ENCODE results near the gene CHMP4A. TPM values are rescaled to one million over a fixed set of nuclear protein-coding genes. Genes with fewer than 3 reads are reported as not detected.

The CHMP4A gene
- total RNA-seq, 1 donor from 2014 or later: 32.2 TPM

GRCh38 chr14:24188251-24189058, 24.8 kb downstream of the CHMP4A start, which contains the start of gene IPO4:
Gene IPO4, minus strand, starts transcription at chr14:24188816. Its CDS starts 29 bp downstream, at chr14:24188787.
- Histone ChIP-seq H3K4me2 (ENCODE audit: low read length) (peak within 1 kb of the TSS; percentile 96), H3K36me3 (ENCODE audit: insufficient read depth, low read length) (peaks cover 35% of the 10 kb centered on the region), H3K4me1 (ENCODE audit: insufficient read depth, low read length) (peaks cover 14% of the 10 kb centered on the region), H3K27ac (ENCODE audit: low read depth, low read length) (peak within 1 kb of the TSS; percentile 64), H3K4me3 (ENCODE audit: insufficient read depth, low read depth, low read length) (peak within 1 kb of the TSS; percentile 83), H3K27me3 (ENCODE audit: insufficient read depth, low read length) (no peaks in the 10 kb centered on the region), H2AFZ (ENCODE audit: low read depth, low read length) (peak within 1 kb of the TSS; percentile 43), H3K79me2 (ENCODE audit: insufficient read depth, low read length) (peaks cover 52% of the 10 kb centered on the region), H4K20me1 (ENCODE audit: insufficient read depth, low read length) (peaks cover 25% of the 10 kb centered on the region), H3K9ac (ENCODE audit: low read length) (peak within 1 kb of the TSS; percentile 83), H3K9me3 (ENCODE audit: insufficient read depth, low read depth, low read length) (no peaks in the 10 kb centered on the region)
- H3K9me3 Mint-ChIP-seq (ENCODE audit: unreplicated experiment): no peaks in the 10 kb centered on the region
- DNase-seq (ENCODE audit: low read depth) (peak; percentile 97), FAIRE-seq (no peak)
- H3K36me3 Mint-ChIP-seq (ENCODE audit: low read depth, unreplicated experiment): peaks cover 16% of the 10 kb centered on the region
- H3K27ac Mint-ChIP-seq (ENCODE audit: unreplicated experiment): peak within 1 kb of the TSS; percentile 72
- H3K27me3 Mint-ChIP-seq (ENCODE audit: low read depth, unreplicated experiment): no peaks in the 10 kb centered on the region
- H3K4me3 Mint-ChIP-seq (ENCODE audit: unreplicated experiment): peak within 1 kb of the TSS; percentile 91
- peaks cover 15% of the 10 kb centered on the region for H3K4me1 Mint-ChIP-seq (ENCODE audit: low read depth, unreplicated experiment)
- TF ChIP-seq EZH2 (IDR thresholded peaks at IDR 0.05; ENCODE audit: insufficient read depth, low read length) (no peak), CTCF (IDR thresholded peaks at IDR 0.05; ENCODE audit: insufficient read depth, low read depth, low read length) (no peak)

- TF ChIP-seq CTCF (IDR thresholded peaks at IDR 0.05; ENCODE audit: insufficient read depth, low read depth, low read length) (no peak), EZH2 (IDR thresholded peaks at IDR 0.05; ENCODE audit: insufficient read depth, low read length) (no peak)
- Mint-ChIP-seq H3K36me3 (ENCODE audit: low read depth, unreplicated experiment) (peaks cover 11% of the 10 kb centered on the region), H3K9me3 (ENCODE audit: unreplicated experiment) (no peaks in the 10 kb centered on the region)
Measured at GRCh38 chr14:24187539-24187915, 25.8 kb downstream of the CHMP4A start.

More at GRCh38 chr14:24187539-24187915, 25.8 kb downstream of the CHMP4A start:
- no peak for FAIRE-seq
- H3K4me3 Mint-ChIP-seq (ENCODE audit: unreplicated experiment): peak overlapping the region; percentile 91
- no peak for DNase-seq (ENCODE audit: low read depth)
- Histone ChIP-seq H3K79me2 (ENCODE audit: insufficient read depth, low read length) (peaks cover 45% of the 10 kb centered on the region), H3K4me2 (ENCODE audit: low read length) (peak overlapping the region; percentile 96), H2AFZ (ENCODE audit: low read depth, low read length) (no peak overlapping the region), H3K4me3 (ENCODE audit: insufficient read depth, low read depth, low read length) (peak overlapping the region; percentile 83), H3K4me1 (ENCODE audit: insufficient read depth, low read length) (peaks cover 14% of the 10 kb centered on the region), H3K36me3 (ENCODE audit: insufficient read depth, low read length) (peaks cover 30% of the 10 kb centered on the region), H3K9me3 (ENCODE audit: insufficient read depth, low read depth, low read length) (no peaks in the 10 kb centered on the region), H3K27me3 (ENCODE audit: insufficient read depth, low read length) (no peaks in the 10 kb centered on the region), H3K9ac (ENCODE audit: low read length) (peak overlapping the region; percentile 83), H4K20me1 (ENCODE audit: insufficient read depth, low read length) (peaks cover 27% of the 10 kb centered on the region), H3K27ac (ENCODE audit: low read depth, low read length) (no peak overlapping the region)
- H3K27me3 Mint-ChIP-seq (ENCODE audit: low read depth, unreplicated experiment): no peaks in the 10 kb centered on the region
- peaks cover 15% of the 10 kb centered on the region for H3K4me1 Mint-ChIP-seq (ENCODE audit: low read depth, unreplicated experiment)
- H3K27ac Mint-ChIP-seq (ENCODE audit: unreplicated experiment): peak overlapping the region; percentile 47

Data from astrocyte (in vitro differentiated cells and primary cell).